Panc1 (cell line): ENCODE data around the gene PKMYT1. TPM values are rescaled to one million over a fixed set of nuclear protein-coding genes. Genes with fewer than 3 reads are reported as not detected.

Experiments
- ATAC-seq: fragments of 200-7000 bp; cut with Tn5 transposase; 2 replicates; pipeline ENCODE4 v1.9.1; 2020; ENCODE audit warnings: mild to moderate bottlenecking, moderate library complexity
- BruUV-seq: library from RNA; stranded (reverse); fragments of 400-500 nt; replicated peaks from 2 replicates; lab custom pipeline; 2021; lab: Mats Ljungman, UMichigan
- CTCF ChIA-PET: fragments of 300-600 bp; sonication (Branson Sonifier 250); formaldehyde crosslinking; loops from one replicate; lab custom pipeline; 2022; ENCODE audit warnings: antibody characterized with exemption; lab: Charles Lee
- POLR2A ChIA-PET: fragments of 300-600 bp; sonication (Branson Sonifier 250); formaldehyde crosslinking; loops from one replicate; lab custom pipeline; 2022; ENCODE audit warnings: antibody characterized with exemption; lab: Charles Lee
- DNase-seq: peaks from one replicate; pipeline ENCODE4 v3.0.0-alpha.2; 2010; ENCODE audit warnings: low read depth, low spot score
- H3K27ac ChIP-seq: 2 replicates; pipeline ENCODE4 v1.5.1; 2011; ENCODE audit warnings: mild to moderate bottlenecking, low read length, inconsistent platforms
- H3K27me3 ChIP-seq: fragments of 200-500 bp; sonication (Bioruptor generic); 2 replicates; pipeline ENCODE4 v1.6.0; 2014; ENCODE audit warnings: low read length, inconsistent platforms; ENCODE audit not compliant: control insufficient read depth, insufficient read depth
- H3K36me3 ChIP-seq: fragments of 200-500 bp; sonication (Bioruptor generic); 2 replicates; pipeline ENCODE4 v1.5.1; 2014; ENCODE audit warnings: inconsistent platforms, mild to moderate bottlenecking, low read length, moderate library complexity; ENCODE audit not compliant: control insufficient read depth, insufficient read depth
- H3K4me1 ChIP-seq: 2 replicates; pipeline ENCODE4 v1.5.1; 2011; ENCODE audit warnings: inconsistent platforms, mild to moderate bottlenecking, low read length, moderate library complexity; ENCODE audit not compliant: control insufficient read depth, insufficient read depth
- H3K4me3 ChIP-seq, 2 experiments: 2 replicates each; pipeline ENCODE4 v1.5.1; 2011 to 2012; ENCODE audit warnings: low read depth in 2 of 2, low read length in 2 of 2, mild to moderate bottlenecking in 2 of 2, inconsistent platforms in 1 of 2, moderate library complexity in 1 of 2
- H3K9me3 ChIP-seq: fragments of 200-500 bp; sonication (Bioruptor generic); 2 replicates; pipeline ENCODE4 v1.5.1; 2014; ENCODE audit warnings: low read depth, mild to moderate bottlenecking, inconsistent platforms, low read length, moderate library complexity; ENCODE audit not compliant: control insufficient read depth, insufficient read depth
- POLR2AphosphoS5 ChIP-seq: IDR thresholded peaks from 2 replicates; pipeline ENCODE4 v1.6.1; 2012; ENCODE audit warnings: mild to moderate bottlenecking, low read depth, low read length, moderate library complexity
- SIN3A ChIP-seq: IDR thresholded peaks from 2 replicates; pipeline ENCODE4 v1.6.1; 2012; ENCODE audit warnings: low read depth, mild to moderate bottlenecking, low read length, moderate library complexity, borderline replicate concordance; ENCODE audit not compliant: insufficient read depth
- TCF7L2 ChIP-seq: IDR thresholded peaks from 2 replicates; pipeline ENCODE4 v1.6.1; 2011; ENCODE audit warnings: mild to moderate bottlenecking, low read depth, low read length, inconsistent platforms
- in situ Hi-C: cut with HindIII; loops from 2 replicates; pipeline ENCODE4 v1.10.0; 2016; ENCODE audit warnings: low sequenced_read_pairs, low pct_unique_long_range_greater_than_20kb
- intact Hi-C: fragments of 100-400 bp; cut with micrococcal nuclease; formaldehyde crosslinking; loops from one replicate; pipeline ENCODE4 v1.10.0; 2022; ENCODE audit not compliant: unreplicated experiment
- total RNA-seq: library from RNA; stranded (reverse); gene quantifications from one replicate; pipeline ENCODE4 v1.2.1, GENCODE V29; 2021; ENCODE audit not compliant: unreplicated experiment
- TF ChIP-seq, protein P1 (sequence below): fragments of 450-650 bp; IDR thresholded peaks from 2 replicates; pipeline ENCODE4 v1.5.1; 2017; ENCODE audit warnings: mild to moderate bottlenecking
- TF ChIP-seq, protein P2 (sequence below), 2 experiments: IDR thresholded peaks; 2 replicates each; pipeline ENCODE4 v1.6.1; 2011 to 2012; ENCODE audit warnings: low read depth in 2 of 2, control low read depth in 1 of 2, low read length in 1 of 2, mild to moderate bottlenecking in 1 of 2, moderate library complexity in 1 of 2; ENCODE audit not compliant: insufficient read depth in 1 of 2

PKMYT1 gene
- total RNA-seq, 1 experiment from 2014 or later, result 105 TPM

DNA sequence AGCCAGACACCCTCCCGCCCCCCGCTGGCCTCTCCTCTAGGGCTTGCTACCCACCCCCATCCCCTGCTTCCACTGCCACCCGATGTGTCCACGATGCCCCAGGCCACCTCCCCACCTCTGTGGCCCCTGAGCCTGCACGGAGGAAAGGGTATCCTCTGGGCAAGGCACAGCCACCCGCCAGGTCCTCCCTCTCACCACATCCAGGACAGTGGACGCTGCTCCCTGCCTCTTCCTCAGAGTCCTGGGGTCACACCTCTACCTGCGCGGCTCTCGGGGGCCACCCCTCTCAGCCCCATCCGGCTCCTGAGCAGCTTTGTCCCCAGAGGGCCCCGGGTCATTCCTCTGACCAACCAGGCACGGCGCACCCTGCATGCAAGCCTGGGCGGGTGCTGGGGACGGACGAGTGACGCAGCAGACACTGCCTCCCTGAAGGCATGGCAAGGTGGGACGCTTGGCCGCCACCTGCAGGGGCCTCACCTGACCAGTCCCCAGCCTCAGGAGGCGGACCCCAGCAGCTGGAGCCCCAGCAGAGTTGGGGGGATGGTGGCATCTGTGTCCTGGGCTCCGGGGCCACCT lies 43.7 kb downstream of the PKMYT1 start:
- BruUV-seq, result no TSS peak
- ChIA-PET CTCF (no interaction called here), POLR2A (no interaction called here)
- no peak for ATAC-seq
- no peak for TF ChIP-seq SIN3A
- TF ChIP-seq, protein P1, sequence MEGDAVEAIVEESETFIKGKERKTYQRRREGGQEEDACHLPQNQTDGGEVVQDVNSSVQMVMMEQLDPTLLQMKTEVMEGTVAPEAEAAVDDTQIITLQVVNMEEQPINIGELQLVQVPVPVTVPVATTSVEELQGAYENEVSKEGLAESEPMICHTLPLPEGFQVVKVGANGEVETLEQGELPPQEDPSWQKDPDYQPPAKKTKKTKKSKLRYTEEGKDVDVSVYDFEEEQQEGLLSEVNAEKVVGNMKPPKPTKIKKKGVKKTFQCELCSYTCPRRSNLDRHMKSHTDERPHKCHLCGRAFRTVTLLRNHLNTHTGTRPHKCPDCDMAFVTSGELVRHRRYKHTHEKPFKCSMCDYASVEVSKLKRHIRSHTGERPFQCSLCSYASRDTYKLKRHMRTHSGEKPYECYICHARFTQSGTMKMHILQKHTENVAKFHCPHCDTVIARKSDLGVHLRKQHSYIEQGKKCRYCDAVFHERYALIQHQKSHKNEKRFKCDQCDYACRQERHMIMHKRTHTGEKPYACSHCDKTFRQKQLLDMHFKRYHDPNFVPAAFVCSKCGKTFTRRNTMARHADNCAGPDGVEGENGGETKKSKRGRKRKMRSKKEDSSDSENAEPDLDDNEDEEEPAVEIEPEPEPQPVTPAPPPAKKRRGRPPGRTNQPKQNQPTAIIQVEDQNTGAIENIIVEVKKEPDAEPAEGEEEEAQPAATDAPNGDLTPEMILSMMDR, result no peak
- TF ChIP-seq, protein P2, sequence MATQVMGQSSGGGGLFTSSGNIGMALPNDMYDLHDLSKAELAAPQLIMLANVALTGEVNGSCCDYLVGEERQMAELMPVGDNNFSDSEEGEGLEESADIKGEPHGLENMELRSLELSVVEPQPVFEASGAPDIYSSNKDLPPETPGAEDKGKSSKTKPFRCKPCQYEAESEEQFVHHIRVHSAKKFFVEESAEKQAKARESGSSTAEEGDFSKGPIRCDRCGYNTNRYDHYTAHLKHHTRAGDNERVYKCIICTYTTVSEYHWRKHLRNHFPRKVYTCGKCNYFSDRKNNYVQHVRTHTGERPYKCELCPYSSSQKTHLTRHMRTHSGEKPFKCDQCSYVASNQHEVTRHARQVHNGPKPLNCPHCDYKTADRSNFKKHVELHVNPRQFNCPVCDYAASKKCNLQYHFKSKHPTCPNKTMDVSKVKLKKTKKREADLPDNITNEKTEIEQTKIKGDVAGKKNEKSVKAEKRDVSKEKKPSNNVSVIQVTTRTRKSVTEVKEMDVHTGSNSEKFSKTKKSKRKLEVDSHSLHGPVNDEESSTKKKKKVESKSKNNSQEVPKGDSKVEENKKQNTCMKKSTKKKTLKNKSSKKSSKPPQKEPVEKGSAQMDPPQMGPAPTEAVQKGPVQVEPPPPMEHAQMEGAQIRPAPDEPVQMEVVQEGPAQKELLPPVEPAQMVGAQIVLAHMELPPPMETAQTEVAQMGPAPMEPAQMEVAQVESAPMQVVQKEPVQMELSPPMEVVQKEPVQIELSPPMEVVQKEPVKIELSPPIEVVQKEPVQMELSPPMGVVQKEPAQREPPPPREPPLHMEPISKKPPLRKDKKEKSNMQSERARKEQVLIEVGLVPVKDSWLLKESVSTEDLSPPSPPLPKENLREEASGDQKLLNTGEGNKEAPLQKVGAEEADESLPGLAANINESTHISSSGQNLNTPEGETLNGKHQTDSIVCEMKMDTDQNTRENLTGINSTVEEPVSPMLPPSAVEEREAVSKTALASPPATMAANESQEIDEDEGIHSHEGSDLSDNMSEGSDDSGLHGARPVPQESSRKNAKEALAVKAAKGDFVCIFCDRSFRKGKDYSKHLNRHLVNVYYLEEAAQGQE (IDR thresholded peaks at IDR 0.05; ENCODE audit: insufficient read depth in 1 of 2, low read depth in 2 of 2, low read length in 1 of 2), result no peak
- no peak for TF ChIP-seq POLR2AphosphoS5
- no peak for TF ChIP-seq TCF7L2
- in situ Hi-C loops (no loop called here), intact Hi-C loops (no loop called here)
- Histone ChIP-seq H3K4me3 (no peak overlapping the region), H3K4me1 (no peaks in the 10 kb centered on the region), H3K9me3 (no peaks in the 10 kb centered on the region), H3K27me3 (no peaks in the 10 kb centered on the region), H3K36me3 (no peaks in the 10 kb centered on the region), H3K27ac (no peak overlapping the region)
- DNase-seq, result no peak

DNA sequence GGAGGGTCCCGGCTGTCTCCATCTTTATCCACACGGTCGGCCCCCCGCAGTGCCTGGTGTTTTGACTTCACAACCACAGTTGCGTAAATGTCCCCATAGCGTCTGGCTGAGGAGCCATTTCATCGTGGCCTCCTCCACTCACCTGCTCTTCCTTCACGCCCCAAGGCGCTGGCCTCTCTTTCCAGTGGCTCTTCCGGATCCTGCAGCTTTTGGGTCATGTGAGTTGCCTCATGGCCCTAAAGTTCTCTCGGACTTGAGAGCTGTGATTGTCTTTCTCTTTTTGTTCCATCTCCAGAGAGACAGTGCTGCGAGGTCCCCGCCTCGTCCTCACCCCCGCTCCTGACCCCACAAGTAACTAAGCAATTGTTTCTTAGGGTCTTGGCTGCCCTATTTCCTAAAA lies 45.8 kb downstream of the PKMYT1 start:
- Histone ChIP-seq H3K4me1 (no peaks in the 10 kb centered on the region), H3K9me3 (no peaks in the 10 kb centered on the region), H3K36me3 (no peaks in the 10 kb centered on the region), H3K27ac (no peak overlapping the region), H3K4me3 (no peak overlapping the region), H3K27me3 (no peaks in the 10 kb centered on the region)
- BruUV-seq, result TSS peak; percentile 62
- TF ChIP-seq, protein P1, result no peak
- TF ChIP-seq TCF7L2, result no peak
- TF ChIP-seq SIN3A, result no peak
- TF ChIP-seq, protein P2 (IDR thresholded peaks at IDR 0.05; ENCODE audit: insufficient read depth in 1 of 2, low read depth in 2 of 2, low read length in 1 of 2), result no peak
- TF ChIP-seq POLR2AphosphoS5, result no peak
- DNase-seq (no peak), ATAC-seq (no peak)
- intact Hi-C loops, result no loop called here
- POLR2A ChIA-PET, result no interaction called here
- CTCF ChIA-PET, result interaction anchor here (0.6 kb wide), 1 partner anchor 96 kb away, joined by 9 read pairs; no protein-coding TSS in a partner anchor
- in situ Hi-C loops, result no loop called here
